Spleen (tissue), 7 donors: Measurements from ENCODE around the gene SKA3.

Experiments used
- CTCF ChIP-seq, 11 experiments: fragments of 200-600 bp in 7 of 11; fragments of 450-650 bp in 4 of 11; sonication (generic) in 4 of 11; IDR thresholded peaks in 8 of 11; conservative IDR thresholded peaks in 3 of 11; 1 replicate in 7 of 11; 2 replicates in 4 of 11; pipeline versions ENCODE4 v1.4.0 to v1.8.0; 2016 to 2021; ENCODE audit warnings: antibody characterized with exemption in 11 of 11, inconsistent platforms in 4 of 11, mild to moderate bottlenecking in 1 of 11
- POLR2A ChIP-seq, 3 donors: fragments of 450-650 bp; IDR thresholded peaks; one replicate each; pipeline ENCODE4 v1.5.1; 2017; ENCODE audit warnings: antibody characterized with exemption in 3 of 3, mild to moderate bottlenecking in 1 of 3
- donor health status: DM: no; HTN: no; CAD: no; lungs with moderate emphysema.
- donor health status: DM: no; HTN: no; CAD: no.
- donor health status: DM: no; HTN: no; CAD: no.

- no peak for TF ChIP-seq POLR2A (IDR thresholded peaks at IDR 0.05)
- no peak for TF ChIP-seq CTCF (IDR thresholded peaks at IDR 0.05 in 8 of 11, conservative IDR thresholded peaks at IDR 0.05 in 3 of 11)
Measured at GRCh38 chr13:21104199-21105019, 71.9 kb downstream of the SKA3 start.
